ENCODE measurements around the gene TRMT2A. TPM values are rescaled to one million over a fixed set of nuclear protein-coding genes. Genes with fewer than 3 reads are reported as not detected.

TRMT2A gene
- total RNA-seq, 1 experiment from 2014 or later: 54.8 TPM

DNA sequence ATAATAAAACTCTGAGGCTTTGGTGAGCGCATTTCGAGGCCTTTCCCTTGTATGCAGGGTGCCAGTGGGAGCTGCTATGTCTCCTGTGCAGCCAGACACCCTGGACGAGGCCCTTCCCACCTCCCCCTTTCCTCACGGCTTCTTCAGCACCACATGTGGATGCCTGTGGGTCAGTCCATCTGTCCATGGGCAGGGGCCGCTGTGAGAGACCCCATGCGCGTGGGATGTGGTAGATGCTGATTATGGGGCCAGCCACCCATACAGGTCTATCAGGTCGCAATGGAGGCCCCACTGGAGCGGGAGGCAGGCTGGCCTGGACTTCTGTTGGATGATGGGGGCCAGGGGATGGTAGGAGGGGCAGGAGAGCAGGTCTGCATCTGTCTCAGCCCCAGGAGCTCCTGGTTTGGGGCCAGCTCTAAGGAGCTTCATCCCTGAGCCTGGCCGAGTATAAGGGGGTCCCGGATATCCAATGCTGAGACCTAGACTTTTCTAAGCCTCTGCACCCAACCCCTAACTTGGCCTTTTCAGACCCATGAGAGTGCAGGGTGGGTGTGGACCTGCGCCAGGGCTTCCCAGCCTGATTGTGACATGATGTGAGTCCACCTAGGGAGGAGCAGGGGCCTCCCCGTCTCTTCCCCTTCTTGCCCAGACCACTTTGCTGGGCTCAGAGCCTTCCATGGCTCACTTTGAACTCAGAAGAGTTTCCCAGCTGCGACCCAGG is 51.0 kb downstream of the TRMT2A start:
- no peak overlapping the region for H3K4me2 ChIP-seq (ENCODE audit: low read depth, low read length, poor library complexity, severe bottlenecking)
- no peak overlapping the region for H3K9ac ChIP-seq (ENCODE audit: low read length)
- no peaks in the 10 kb centered on the region for H3K9me2 ChIP-seq (replicated peaks; ENCODE audit: insufficient read depth, low read length)
- no peaks in the 10 kb centered on the region for H3K27me3 ChIP-seq (ENCODE audit: low read length)
- H3K4me1 ChIP-seq (ENCODE audit: low read length): no peaks in the 10 kb centered on the region
- H4K20me1 ChIP-seq (ENCODE audit: insufficient read depth, low read depth, low read length): no peaks in the 10 kb centered on the region
- no peak overlapping the region for H2AFZ ChIP-seq (ENCODE audit: low read length)
- H3K27ac ChIP-seq (ENCODE audit: low read length): no peak overlapping the region
- H3K79me2 ChIP-seq (ENCODE audit: low read length): no peaks in the 10 kb centered on the region
- no peak for DNase-seq
- no peak overlapping the region for H3K4me3 ChIP-seq (ENCODE audit: low read length)
- no peaks in the 10 kb centered on the region for H3K9me3 ChIP-seq (ENCODE audit: low read length)
- 0 out of 2 replicates have a peak, but pooled peaks cover 3% of the 10 kb centered on the region for H3K36me3 ChIP-seq (ENCODE audit: insufficient read depth, low read length)

DNA sequence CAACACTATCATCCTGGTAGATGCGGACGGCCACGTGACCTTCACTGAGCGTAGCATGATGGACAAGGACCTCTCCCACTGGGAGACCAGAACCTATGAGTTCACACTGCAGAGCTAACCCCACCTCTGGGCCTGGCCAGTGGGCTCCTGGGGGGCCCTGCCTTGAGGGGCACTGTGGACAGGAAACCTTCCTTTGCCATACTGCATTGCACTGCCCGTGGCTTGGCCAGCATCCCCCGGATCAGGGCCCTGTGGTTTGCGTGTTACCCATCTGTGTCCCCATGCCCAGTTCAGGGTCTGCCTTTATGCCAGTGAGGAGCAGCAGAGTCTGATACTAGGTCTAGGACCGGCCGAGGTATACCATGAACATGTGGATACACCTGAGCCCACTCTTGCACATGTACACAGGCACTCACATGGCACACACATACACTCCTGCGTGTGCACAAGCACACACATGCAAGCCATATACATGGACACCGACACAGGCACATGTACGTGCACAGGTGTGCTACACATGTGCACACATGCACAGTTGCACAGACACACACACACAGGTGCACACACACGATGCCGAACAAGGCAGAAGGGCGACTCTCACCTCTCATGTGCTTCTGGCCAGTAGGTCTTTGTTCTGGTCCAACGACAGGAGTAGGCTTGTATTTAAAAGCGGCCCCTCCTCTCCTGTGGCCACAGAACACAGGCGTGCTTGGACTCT is 52.3 kb downstream of the TRMT2A start:
- no peaks in the 10 kb centered on the region for H3K9me3 ChIP-seq (ENCODE audit: low read length)
- no peak overlapping the region for H3K4me3 ChIP-seq (ENCODE audit: low read length)
- no peaks in the 10 kb centered on the region for H4K20me1 ChIP-seq (ENCODE audit: insufficient read depth, low read depth, low read length)
- H3K9ac ChIP-seq (ENCODE audit: low read length): no peak overlapping the region
- DNase-seq: no peak
- no peaks in the 10 kb centered on the region for H3K79me2 ChIP-seq (ENCODE audit: low read length)
- H3K4me1 ChIP-seq (ENCODE audit: low read length): no peaks in the 10 kb centered on the region
- H3K9me2 ChIP-seq (replicated peaks; ENCODE audit: insufficient read depth, low read length): no peaks in the 10 kb centered on the region
- no peak overlapping the region for H3K4me2 ChIP-seq (ENCODE audit: low read depth, low read length, poor library complexity, severe bottlenecking)
- H2AFZ ChIP-seq (ENCODE audit: low read length): no peak overlapping the region
- H3K27ac ChIP-seq (ENCODE audit: low read length): no peak overlapping the region
- H3K27me3 ChIP-seq (ENCODE audit: low read length): no peaks in the 10 kb centered on the region
- H3K36me3 ChIP-seq (ENCODE audit: insufficient read depth, low read length): 0 out of 2 replicates have a peak, but pooled peaks cover 3% of the 10 kb centered on the region

DNA sequence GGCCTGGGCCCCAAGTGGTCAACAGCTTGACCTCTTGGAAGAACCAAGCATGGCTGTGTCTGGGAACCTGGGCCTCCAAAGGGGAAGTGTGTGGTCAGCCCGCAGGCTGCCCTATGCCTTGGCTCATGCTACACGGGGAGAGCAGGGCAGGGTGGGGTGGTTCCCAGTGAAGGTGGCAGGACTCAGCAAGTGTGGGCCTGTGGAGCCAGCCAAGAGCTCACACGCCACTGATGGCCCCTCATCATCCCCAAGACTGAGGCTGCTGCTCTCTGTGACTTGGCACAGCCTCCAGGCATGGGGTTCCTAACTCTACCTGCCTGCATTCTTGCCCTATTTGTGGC is 52.9 kb downstream of the TRMT2A start:
- H3K27ac ChIP-seq (ENCODE audit: low read length): no peak overlapping the region
- H3K9ac ChIP-seq (ENCODE audit: low read length): no peak overlapping the region
- 0 out of 2 replicates have a peak, but pooled peaks cover 3% of the 10 kb centered on the region for H3K36me3 ChIP-seq (ENCODE audit: insufficient read depth, low read length)
- H3K4me3 ChIP-seq (ENCODE audit: low read length): no peak overlapping the region
- no peaks in the 10 kb centered on the region for H4K20me1 ChIP-seq (ENCODE audit: insufficient read depth, low read depth, low read length)
- H2AFZ ChIP-seq (ENCODE audit: low read length): no peak overlapping the region
- no peaks in the 10 kb centered on the region for H3K9me2 ChIP-seq (replicated peaks; ENCODE audit: insufficient read depth, low read length)
- no peaks in the 10 kb centered on the region for H3K9me3 ChIP-seq (ENCODE audit: low read length)
- H3K4me1 ChIP-seq (ENCODE audit: low read length): no peaks in the 10 kb centered on the region
- H3K27me3 ChIP-seq (ENCODE audit: low read length): no peaks in the 10 kb centered on the region
- H3K79me2 ChIP-seq (ENCODE audit: low read length): no peaks in the 10 kb centered on the region
- no peak for DNase-seq
- no peak overlapping the region for H3K4me2 ChIP-seq (ENCODE audit: low read depth, low read length, poor library complexity, severe bottlenecking)

DNA sequence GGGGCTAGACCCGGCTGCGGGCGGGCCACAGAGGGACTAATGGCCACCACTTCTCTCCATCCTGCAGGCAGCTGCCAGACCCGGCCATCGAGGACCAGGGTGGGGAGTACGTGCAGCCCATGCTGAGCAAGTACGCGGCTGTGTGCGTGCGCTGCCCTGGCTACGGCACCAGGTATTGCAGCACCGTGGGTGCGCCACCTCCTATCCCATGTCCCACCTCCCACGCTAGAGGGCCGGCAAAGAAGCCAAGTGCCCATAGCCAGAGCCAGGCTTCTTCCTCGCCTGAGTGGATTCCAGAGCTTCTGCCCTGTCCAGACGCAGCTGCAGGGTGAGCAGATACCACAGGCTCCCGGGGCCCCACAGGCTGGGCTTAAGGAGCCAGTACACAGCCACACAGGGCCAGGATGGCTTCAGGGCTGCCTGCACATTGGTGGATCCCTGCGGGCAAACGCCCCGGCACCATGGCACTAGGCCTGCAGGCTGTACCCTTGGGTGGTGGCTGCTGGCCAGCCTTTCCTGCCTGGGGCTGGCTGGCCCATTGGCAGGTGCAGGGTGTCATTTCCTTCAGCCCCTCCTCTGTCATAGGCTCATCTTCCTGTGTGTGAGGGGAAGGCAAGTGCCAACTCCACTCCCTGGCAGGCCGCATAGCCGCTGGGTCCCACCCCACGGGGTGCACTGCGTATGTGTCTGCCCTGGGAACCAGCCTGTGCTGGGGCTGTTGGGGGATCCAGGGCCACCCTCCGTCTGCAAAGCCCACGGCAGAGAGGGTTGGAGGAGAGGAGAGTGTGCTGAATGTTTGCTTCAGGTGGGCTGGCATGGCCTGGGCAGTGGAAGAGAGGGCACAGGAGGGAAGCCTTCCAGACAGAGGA is 53.5 kb downstream of the TRMT2A start:
- no peak overlapping the region for H3K27ac ChIP-seq (ENCODE audit: low read length)
- no peaks in the 10 kb centered on the region for H3K9me3 ChIP-seq (ENCODE audit: low read length)
- no peaks in the 10 kb centered on the region for H3K9me2 ChIP-seq (replicated peaks; ENCODE audit: insufficient read depth, low read length)
- no peaks in the 10 kb centered on the region for H3K79me2 ChIP-seq (ENCODE audit: low read length)
- H3K9ac ChIP-seq (ENCODE audit: low read length): no peak overlapping the region
- no peaks in the 10 kb centered on the region for H3K27me3 ChIP-seq (ENCODE audit: low read length)
- H3K36me3 ChIP-seq (ENCODE audit: insufficient read depth, low read length): 0 out of 2 replicates have a peak, but pooled peaks cover 3% of the 10 kb centered on the region
- no peak overlapping the region for H3K4me2 ChIP-seq (ENCODE audit: low read depth, low read length, poor library complexity, severe bottlenecking)
- no peaks in the 10 kb centered on the region for H3K4me1 ChIP-seq (ENCODE audit: low read length)
- no peak overlapping the region for H3K4me3 ChIP-seq (ENCODE audit: low read length)
- no peaks in the 10 kb centered on the region for H4K20me1 ChIP-seq (ENCODE audit: insufficient read depth, low read depth, low read length)
- DNase-seq: no peak
- no peak overlapping the region for H2AFZ ChIP-seq (ENCODE audit: low read length)

DNA sequence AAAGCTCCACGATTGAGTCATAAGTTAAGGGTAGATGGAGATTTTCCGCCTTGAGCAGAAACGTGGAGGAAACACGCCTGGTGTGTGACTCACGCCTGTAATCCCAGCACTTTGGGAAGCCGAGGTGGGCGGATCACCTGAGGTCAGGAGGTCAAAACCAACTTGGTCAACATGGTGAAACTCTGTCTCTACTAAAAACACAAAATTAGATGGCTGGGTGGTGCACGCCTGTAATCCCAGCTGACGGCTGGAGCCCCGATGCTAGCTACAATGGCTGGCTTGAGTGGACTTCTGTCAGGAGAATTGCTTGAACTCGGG is 54.3 kb downstream of the TRMT2A start:
- Histone ChIP-seq H3K9me2 (replicated peaks; ENCODE audit: insufficient read depth, low read length) (no peaks in the 10 kb centered on the region), H4K20me1 (ENCODE audit: insufficient read depth, low read depth, low read length) (no peaks in the 10 kb centered on the region), H3K4me3 (ENCODE audit: low read length) (no peak overlapping the region), H3K79me2 (ENCODE audit: low read length) (no peaks in the 10 kb centered on the region), H3K4me1 (ENCODE audit: low read length) (no peaks in the 10 kb centered on the region), H3K4me2 (ENCODE audit: low read depth, low read length, poor library complexity, severe bottlenecking) (no peak overlapping the region), H3K36me3 (ENCODE audit: insufficient read depth, low read length) (0 out of 2 replicates have a peak, but pooled peaks cover 3% of the 10 kb centered on the region), H3K9me3 (ENCODE audit: low read length) (no peaks in the 10 kb centered on the region), H3K9ac (ENCODE audit: low read length) (no peak overlapping the region), H3K27ac (ENCODE audit: low read length) (no peak overlapping the region), H2AFZ (ENCODE audit: low read length) (no peak overlapping the region), H3K27me3 (ENCODE audit: low read length) (no peaks in the 10 kb centered on the region)
- no peak for DNase-seq

DNA sequence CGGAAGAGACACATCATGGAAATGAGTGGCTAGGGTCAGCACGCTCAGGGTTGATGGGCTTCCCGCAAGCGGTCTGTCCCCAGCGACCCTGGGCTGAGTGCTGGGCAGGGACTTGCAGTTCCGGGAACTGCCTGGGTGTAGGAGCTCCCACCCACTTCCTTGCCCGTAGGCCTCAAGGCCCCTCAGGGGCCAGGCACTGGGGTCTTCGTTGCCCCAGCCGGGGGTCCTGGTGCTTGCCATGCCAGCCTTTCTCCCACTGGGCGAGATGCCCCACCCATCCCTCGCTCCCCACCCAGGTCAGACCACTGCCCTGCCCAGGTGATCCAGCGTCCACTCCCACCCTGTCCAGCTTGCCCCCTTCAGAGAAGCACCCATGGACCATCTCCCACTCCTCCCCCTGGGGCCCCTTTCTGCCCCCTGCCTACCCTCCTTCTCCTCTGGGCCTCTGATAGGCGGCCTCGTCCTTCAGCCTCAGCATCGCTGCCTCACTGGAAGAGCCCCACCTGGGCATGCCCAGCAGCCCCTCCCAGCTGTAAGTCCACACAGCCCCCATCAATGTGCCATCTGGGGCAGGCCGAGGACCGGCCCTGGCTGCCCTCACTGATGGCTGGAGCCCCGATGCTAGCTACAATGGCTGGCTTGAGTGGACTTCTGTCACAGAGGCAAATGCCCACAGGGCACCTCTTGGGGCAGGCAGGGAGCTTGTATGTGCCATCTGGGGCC is 54.8 kb downstream of the TRMT2A start:
- Histone ChIP-seq H3K4me3 (ENCODE audit: low read length) (no peak overlapping the region), H2AFZ (ENCODE audit: low read length) (no peak overlapping the region), H4K20me1 (ENCODE audit: insufficient read depth, low read depth, low read length) (no peaks in the 10 kb centered on the region), H3K4me1 (ENCODE audit: low read length) (no peaks in the 10 kb centered on the region), H3K27ac (ENCODE audit: low read length) (no peak overlapping the region), H3K9me3 (ENCODE audit: low read length) (no peaks in the 10 kb centered on the region), H3K9ac (ENCODE audit: low read length) (no peak overlapping the region), H3K79me2 (ENCODE audit: low read length) (no peaks in the 10 kb centered on the region), H3K27me3 (ENCODE audit: low read length) (no peaks in the 10 kb centered on the region), H3K4me2 (ENCODE audit: low read depth, low read length, poor library complexity, severe bottlenecking) (no peak overlapping the region), H3K36me3 (ENCODE audit: insufficient read depth, low read length) (0 out of 2 replicates have a peak, but pooled peaks cover 3% of the 10 kb centered on the region), H3K9me2 (replicated peaks; ENCODE audit: insufficient read depth, low read length) (no peaks in the 10 kb centered on the region)
- DNase-seq: no peak
